GM23338 (cell line): Measurements from ENCODE around the gene IGF2R. TPM values are rescaled to one million over a fixed set of nuclear protein-coding genes. Genes with fewer than 3 reads are reported as not detected.

Source experiments
- ATAC-seq: fragments of 200-7000 bp; cut with Tn5 transposase; 3 replicates; pipeline ENCODE4 v1.9.1; 2020
- DNase-seq: peaks from one replicate; pipeline ENCODE4 v3.0.0-alpha.2; 2015; ENCODE audit warnings: low spot score
- H2AFZ ChIP-seq: fragments of 200-600 bp; sonication (generic); 2 replicates; pipeline ENCODE4 v1.8.0; 2016; ENCODE audit warnings: antibody characterized with exemption, mild to moderate bottlenecking, moderate library complexity
- H3F3A ChIP-seq: fragments of 200-600 bp; sonication (generic); replicated peaks from 2 replicates; pipeline ENCODE4 v1.8.0; 2017; ENCODE audit warnings: antibody characterized with exemption, mixed run types, low read depth
- H3K27ac ChIP-seq: fragments of 200-600 bp; sonication (generic); 2 replicates; pipeline ENCODE4 v1.6.1; 2016; ENCODE audit warnings: low read depth
- H3K27me3 ChIP-seq: fragments of 200-600 bp; sonication (generic); 2 replicates; pipeline ENCODE4 v1.8.0; 2016; ENCODE audit warnings: mild to moderate bottlenecking, mixed run types, moderate library complexity; ENCODE audit not compliant: insufficient read depth
- H3K36me3 ChIP-seq: fragments of 200-600 bp; sonication (generic); 2 replicates; pipeline ENCODE4 v1.8.0; 2016; ENCODE audit warnings: mild to moderate bottlenecking; ENCODE audit not compliant: insufficient read depth
- H3K4me1 ChIP-seq: fragments of 200-600 bp; sonication (generic); 2 replicates; pipeline ENCODE4 v1.8.0; 2016; ENCODE audit warnings: mild to moderate bottlenecking, moderate library complexity; ENCODE audit not compliant: insufficient read depth
- H3K4me2 ChIP-seq: fragments of 200-600 bp; sonication (generic); 2 replicates; pipeline ENCODE4 v1.7.1; 2017; ENCODE audit warnings: mixed run types
- H3K4me3 ChIP-seq: fragments of 200-600 bp; sonication (generic); 2 replicates; pipeline ENCODE4 v1.6.1; 2016; ENCODE audit warnings: mixed run types
- H3K79me2 ChIP-seq: fragments of 200-600 bp; sonication (generic); replicated peaks from 2 replicates; pipeline ENCODE4 v1.8.0; 2017; ENCODE audit warnings: mild to moderate bottlenecking; ENCODE audit not compliant: insufficient read depth
- H3K9me2 ChIP-seq: fragments of 200-600 bp; sonication (generic); 2 replicates; pipeline ENCODE4 v1.8.0; 2017; ENCODE audit not compliant: insufficient read depth
- H4K20me1 ChIP-seq: fragments of 200-600 bp; sonication (generic); replicated peaks from 2 replicates; pipeline ENCODE4 v1.8.0; 2017; ENCODE audit warnings: mild to moderate bottlenecking; ENCODE audit not compliant: insufficient read depth
- H3K27ac Mint-ChIP-seq: 2 replicates; pipeline ENCODE4 v1.8.0; 2020; ENCODE audit warnings: inconsistent platforms, mild to moderate bottlenecking, moderate library complexity, mixed read lengths
- H3K27me3 Mint-ChIP-seq: 3 replicates; pipeline ENCODE4 v1.8.0; 2022; ENCODE audit warnings: low read depth, mild to moderate bottlenecking, moderate library complexity, mixed read lengths, inconsistent platforms; ENCODE audit not compliant: insufficient read depth, poor library complexity
- H3K36me3 Mint-ChIP-seq: 3 replicates; pipeline ENCODE4 v1.8.0; 2021; ENCODE audit warnings: low read depth, mild to moderate bottlenecking, inconsistent platforms, moderate library complexity, mixed read lengths
- H3K4me1 Mint-ChIP-seq: 3 replicates; pipeline ENCODE4 v1.8.0; 2020; ENCODE audit warnings: mild to moderate bottlenecking, inconsistent platforms, mixed read lengths
- H3K4me3 Mint-ChIP-seq: 3 replicates; pipeline ENCODE4 v1.8.0; 2021; ENCODE audit warnings: moderate library complexity, mild to moderate bottlenecking, inconsistent platforms, mixed read lengths
- H3K9me3 Mint-ChIP-seq: 3 replicates; pipeline ENCODE4 v1.8.0; 2020; ENCODE audit warnings: moderate library complexity, mild to moderate bottlenecking, inconsistent platforms, mixed read lengths
- CREB1 ChIP-seq: fragments of 250-450 bp; sonication (Bioruptor Pico); IDR thresholded peaks from 2 replicates; pipeline ENCODE4 v1.5.0; 2020; ENCODE audit warnings: low read depth, mild to moderate bottlenecking, moderate library complexity
- EZH2 ChIP-seq: fragments of 200-600 bp; sonication (generic); IDR thresholded peaks from one replicate; pipeline ENCODE4 v1.8.0; 2017; ENCODE audit warnings: antibody characterized with exemption, mild to moderate bottlenecking, low read depth; ENCODE audit not compliant: unreplicated experiment
- EZH2phosphoT487 ChIP-seq: fragments of 200-600 bp; sonication (generic); IDR thresholded peaks from one replicate; pipeline ENCODE4 v1.8.1; 2018; ENCODE audit warnings: antibody characterized with exemption; ENCODE audit not compliant: unreplicated experiment
- NANOG ChIP-seq: IDR thresholded peaks from 2 replicates; pipeline ENCODE4 v1.6.1; 2016; ENCODE audit warnings: antibody characterized with exemption, borderline replicate concordance
- STAT1 ChIP-seq: IDR thresholded peaks from one replicate; pipeline ENCODE4 v1.6.1; 2016; ENCODE audit warnings: antibody characterized with exemption; ENCODE audit not compliant: unreplicated experiment
- ZNF114 ChIP-seq: fragments of 250-450 bp; sonication (Bioruptor Pico); IDR thresholded peaks from 2 replicates; pipeline ENCODE4 v1.5.0; 2020; ENCODE audit warnings: mild to moderate bottlenecking, moderate library complexity
- polyA plus RNA-seq: library from polyadenylated mRNA; unstranded; fragments of >200 nt; fragmentation: Nextera tagmentation; extraction: Ambion mirVana; gene quantifications from 2 replicates; pipeline ENCODE4 v1.2.1, GENCODE V29; 2016
- total RNA-seq: library from RNA; depleted of rRNA; stranded (reverse); fragments of >200 nt; shearing (Covaris generic); gene quantifications from 2 replicates; pipeline ENCODE4 v1.2.3, GENCODE V29; 2014
- TF ChIP-seq, protein P1 (sequence below): IDR thresholded peaks from 2 replicates; pipeline ENCODE4 v1.6.1; 2016; ENCODE audit warnings: antibody characterized with exemption
- TF ChIP-seq, protein P2 (sequence below): fragments of 250-450 bp; sonication (Bioruptor Pico); IDR thresholded peaks from 2 replicates; pipeline ENCODE4 v1.5.0; 2020; ENCODE audit warnings: mild to moderate bottlenecking, moderate library complexity
- TF ChIP-seq, protein P3 (sequence below), 2 experiments: fragments of 200-600 bp in 1 of 2; sonication (generic) in 1 of 2; conservative IDR thresholded peaks; 2 replicates each; pipeline versions ENCODE4 v1.5.1 to v1.6.1; 2016 to 2017; ENCODE audit warnings: antibody characterized with exemption in 2 of 2, low read depth in 2 of 2, mild to moderate bottlenecking in 2 of 2, moderate library complexity in 1 of 2

The IGF2R gene
- total and polyA plus RNA-seq, 2 experiments from 2014 or later: 12.5 to 76.4 TPM

DNA sequence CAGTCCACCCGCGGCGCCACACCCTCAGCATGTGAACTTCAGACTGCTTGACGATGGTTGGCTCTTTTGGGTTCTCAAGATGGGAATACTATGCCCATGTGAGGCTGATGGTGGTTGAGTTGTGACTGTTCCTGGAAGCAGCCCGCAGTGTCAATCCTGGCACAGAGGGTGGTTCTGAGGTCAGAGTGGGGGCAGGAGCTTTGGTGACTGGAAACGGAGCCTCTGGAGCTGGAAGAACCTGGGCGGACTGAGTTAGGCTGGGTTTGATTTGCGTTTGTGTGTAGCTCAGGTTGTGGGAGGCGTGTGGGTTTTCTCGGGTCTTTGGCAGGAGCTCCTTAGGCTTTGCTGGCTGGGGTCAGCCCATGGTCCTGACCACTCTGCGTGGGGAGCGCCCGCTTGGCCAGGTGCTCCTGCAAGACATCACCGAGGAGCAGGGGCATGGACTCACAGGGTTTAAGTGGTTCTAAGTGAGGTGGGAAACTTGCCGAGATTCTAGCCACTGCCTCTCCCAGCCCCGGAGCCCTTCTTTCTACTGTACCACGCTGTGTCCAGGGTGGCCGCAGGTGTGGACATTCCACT, 115.4 kb downstream of the IGF2R start (continued):
- TF ChIP-seq, protein P1, sequence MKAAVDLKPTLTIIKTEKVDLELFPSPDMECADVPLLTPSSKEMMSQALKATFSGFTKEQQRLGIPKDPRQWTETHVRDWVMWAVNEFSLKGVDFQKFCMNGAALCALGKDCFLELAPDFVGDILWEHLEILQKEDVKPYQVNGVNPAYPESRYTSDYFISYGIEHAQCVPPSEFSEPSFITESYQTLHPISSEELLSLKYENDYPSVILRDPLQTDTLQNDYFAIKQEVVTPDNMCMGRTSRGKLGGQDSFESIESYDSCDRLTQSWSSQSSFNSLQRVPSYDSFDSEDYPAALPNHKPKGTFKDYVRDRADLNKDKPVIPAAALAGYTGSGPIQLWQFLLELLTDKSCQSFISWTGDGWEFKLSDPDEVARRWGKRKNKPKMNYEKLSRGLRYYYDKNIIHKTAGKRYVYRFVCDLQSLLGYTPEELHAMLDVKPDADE: no peak
- TF ChIP-seq CREB1: no peak
- TF ChIP-seq, protein P2, sequence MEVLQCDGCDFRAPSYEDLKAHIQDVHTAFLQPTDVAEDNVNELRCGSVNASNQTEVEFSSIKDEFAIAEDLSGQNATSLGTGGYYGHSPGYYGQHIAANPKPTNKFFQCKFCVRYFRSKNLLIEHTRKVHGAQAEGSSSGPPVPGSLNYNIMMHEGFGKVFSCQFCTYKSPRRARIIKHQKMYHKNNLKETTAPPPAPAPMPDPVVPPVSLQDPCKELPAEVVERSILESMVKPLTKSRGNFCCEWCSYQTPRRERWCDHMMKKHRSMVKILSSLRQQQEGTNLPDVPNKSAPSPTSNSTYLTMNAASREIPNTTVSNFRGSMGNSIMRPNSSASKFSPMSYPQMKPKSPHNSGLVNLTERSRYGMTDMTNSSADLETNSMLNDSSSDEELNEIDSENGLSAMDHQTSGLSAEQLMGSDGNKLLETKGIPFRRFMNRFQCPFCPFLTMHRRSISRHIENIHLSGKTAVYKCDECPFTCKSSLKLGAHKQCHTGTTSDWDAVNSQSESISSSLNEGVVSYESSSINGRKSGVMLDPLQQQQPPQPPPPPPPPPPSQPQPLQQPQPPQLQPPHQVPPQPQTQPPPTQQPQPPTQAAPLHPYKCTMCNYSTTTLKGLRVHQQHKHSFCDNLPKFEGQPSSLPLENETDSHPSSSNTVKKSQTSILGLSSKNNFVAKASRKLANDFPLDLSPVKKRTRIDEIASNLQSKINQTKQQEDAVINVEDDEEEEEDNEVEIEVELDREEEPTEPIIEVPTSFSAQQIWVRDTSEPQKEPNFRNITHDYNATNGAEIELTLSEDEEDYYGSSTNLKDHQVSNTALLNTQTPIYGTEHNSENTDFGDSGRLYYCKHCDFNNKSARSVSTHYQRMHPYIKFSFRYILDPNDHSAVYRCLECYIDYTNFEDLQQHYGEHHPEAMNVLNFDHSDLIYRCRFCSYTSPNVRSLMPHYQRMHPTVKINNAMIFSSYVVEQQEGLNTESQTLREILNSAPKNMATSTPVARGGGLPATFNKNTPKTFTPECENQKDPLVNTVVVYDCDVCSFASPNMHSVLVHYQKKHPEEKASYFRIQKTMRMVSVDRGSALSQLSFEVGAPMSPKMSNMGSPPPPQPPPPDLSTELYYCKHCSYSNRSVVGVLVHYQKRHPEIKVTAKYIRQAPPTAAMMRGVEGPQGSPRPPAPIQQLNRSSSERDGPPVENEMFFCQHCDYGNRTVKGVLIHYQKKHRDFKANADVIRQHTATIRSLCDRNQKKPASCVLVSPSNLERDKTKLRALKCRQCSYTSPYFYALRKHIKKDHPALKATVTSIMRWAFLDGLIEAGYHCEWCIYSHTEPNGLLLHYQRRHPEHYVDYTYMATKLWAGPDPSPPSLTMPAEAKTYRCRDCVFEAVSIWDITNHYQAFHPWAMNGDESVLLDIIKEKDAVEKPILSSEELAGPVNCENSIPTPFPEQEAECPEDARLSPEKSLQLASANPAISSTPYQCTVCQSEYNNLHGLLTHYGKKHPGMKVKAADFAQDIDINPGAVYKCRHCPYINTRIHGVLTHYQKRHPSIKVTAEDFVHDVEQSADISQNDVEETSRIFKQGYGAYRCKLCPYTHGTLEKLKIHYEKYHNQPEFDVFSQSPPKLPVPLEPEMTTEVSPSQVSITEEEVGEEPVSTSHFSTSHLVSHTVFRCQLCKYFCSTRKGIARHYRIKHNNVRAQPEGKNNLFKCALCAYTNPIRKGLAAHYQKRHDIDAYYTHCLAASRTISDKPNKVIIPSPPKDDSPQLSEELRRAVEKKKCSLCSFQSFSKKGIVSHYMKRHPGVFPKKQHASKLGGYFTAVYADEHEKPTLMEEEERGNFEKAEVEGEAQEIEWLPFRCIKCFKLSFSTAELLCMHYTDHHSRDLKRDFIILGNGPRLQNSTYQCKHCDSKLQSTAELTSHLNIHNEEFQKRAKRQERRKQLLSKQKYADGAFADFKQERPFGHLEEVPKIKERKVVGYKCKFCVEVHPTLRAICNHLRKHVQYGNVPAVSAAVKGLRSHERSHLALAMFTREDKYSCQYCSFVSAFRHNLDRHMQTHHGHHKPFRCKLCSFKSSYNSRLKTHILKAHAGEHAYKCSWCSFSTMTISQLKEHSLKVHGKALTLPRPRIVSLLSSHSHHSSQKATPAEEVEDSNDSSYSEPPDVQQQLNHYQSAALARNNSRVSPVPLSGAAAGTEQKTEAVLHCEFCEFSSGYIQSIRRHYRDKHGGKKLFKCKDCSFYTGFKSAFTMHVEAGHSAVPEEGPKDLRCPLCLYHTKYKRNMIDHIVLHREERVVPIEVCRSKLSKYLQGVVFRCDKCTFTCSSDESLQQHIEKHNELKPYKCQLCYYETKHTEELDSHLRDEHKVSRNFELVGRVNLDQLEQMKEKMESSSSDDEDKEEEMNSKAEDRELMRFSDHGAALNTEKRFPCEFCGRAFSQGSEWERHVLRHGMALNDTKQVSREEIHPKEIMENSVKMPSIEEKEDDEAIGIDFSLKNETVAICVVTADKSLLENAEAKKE: no peak
- no peak for TF ChIP-seq STAT1

DNA sequence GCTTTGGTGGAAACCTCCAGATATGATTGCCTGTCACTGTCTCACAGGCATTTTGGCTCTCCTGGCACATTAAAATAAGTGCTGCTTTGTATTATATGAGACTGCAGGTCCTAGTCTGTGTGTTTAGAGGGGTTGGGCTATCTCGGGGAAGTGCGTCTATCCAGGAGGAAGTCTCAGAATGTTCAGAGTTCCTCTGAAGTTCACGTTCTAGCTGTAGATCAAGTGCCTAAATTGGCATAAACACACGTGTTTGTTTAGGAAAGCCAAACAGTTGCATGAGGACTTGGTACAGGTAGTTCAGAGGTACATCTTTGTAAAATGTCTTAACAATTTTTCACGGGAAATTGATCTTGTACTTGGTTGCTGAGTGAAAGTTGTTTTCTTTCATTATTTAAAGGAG, 116.3 kb downstream of the IGF2R start:
- H3K4me3 ChIP-seq: no peak overlapping the region
- H3K4me3 Mint-ChIP-seq: no peak overlapping the region
- no peak overlapping the region for H3K4me2 ChIP-seq
- H3K9me2 ChIP-seq: no peaks in the 10 kb centered on the region
- TF ChIP-seq EZH2: no peak
- TF ChIP-seq, protein P1: no peak
- no peak for TF ChIP-seq NANOG
- TF ChIP-seq, protein P3, sequence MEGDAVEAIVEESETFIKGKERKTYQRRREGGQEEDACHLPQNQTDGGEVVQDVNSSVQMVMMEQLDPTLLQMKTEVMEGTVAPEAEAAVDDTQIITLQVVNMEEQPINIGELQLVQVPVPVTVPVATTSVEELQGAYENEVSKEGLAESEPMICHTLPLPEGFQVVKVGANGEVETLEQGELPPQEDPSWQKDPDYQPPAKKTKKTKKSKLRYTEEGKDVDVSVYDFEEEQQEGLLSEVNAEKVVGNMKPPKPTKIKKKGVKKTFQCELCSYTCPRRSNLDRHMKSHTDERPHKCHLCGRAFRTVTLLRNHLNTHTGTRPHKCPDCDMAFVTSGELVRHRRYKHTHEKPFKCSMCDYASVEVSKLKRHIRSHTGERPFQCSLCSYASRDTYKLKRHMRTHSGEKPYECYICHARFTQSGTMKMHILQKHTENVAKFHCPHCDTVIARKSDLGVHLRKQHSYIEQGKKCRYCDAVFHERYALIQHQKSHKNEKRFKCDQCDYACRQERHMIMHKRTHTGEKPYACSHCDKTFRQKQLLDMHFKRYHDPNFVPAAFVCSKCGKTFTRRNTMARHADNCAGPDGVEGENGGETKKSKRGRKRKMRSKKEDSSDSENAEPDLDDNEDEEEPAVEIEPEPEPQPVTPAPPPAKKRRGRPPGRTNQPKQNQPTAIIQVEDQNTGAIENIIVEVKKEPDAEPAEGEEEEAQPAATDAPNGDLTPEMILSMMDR (conservative IDR thresholded peaks at IDR 0.05; ENCODE audit: low read depth in 2 of 2): no peak
- TF ChIP-seq CREB1: no peak
- TF ChIP-seq EZH2phosphoT487: no peak
- TF ChIP-seq STAT1: no peak
- no peak for TF ChIP-seq ZNF114 (CRISPR knock-in tag)
- H3K4me1 ChIP-seq: no peaks in the 10 kb centered on the region
- ATAC-seq (no peak), DNase-seq (no peak)
- H3K27me3 ChIP-seq: no peaks in the 10 kb centered on the region
- H3K36me3 Mint-ChIP-seq: peaks cover 86% of the 10 kb centered on the region
- no peak overlapping the region for H3K27ac ChIP-seq
- H3K4me1 Mint-ChIP-seq: peaks cover 3% of the 10 kb centered on the region; the same call in 2 of the 3 replicates
- H4K20me1 ChIP-seq: peaks cover 4% of the 10 kb centered on the region; the same call in 1 of the 2 replicates
- peaks cover 8% of the 10 kb centered on the region for H3K9me3 Mint-ChIP-seq
- 0 out of 2 replicates have a peak, but pooled peaks cover 3% of the 10 kb centered on the region for H3F3A ChIP-seq
- peaks cover 54% of the 10 kb centered on the region for H3K36me3 ChIP-seq
- H3K27me3 Mint-ChIP-seq: peaks cover 6% of the 10 kb centered on the region
- H3K27ac Mint-ChIP-seq: no peak overlapping the region
- no peaks in the 10 kb centered on the region for H3K79me2 ChIP-seq
- no peak overlapping the region for H2AFZ ChIP-seq
